ENCODE results near the gene C1orf105.

The C1orf105 gene

GRCh38 chr1:172449585-172450523 is 29.4 kb downstream of the C1orf105 start:
- DNase-seq (ENCODE audit: low read depth, low spot score), result no peak
- no peak overlapping the region for H3K4me3 ChIP-seq (ENCODE audit: low read length)

DNA sequence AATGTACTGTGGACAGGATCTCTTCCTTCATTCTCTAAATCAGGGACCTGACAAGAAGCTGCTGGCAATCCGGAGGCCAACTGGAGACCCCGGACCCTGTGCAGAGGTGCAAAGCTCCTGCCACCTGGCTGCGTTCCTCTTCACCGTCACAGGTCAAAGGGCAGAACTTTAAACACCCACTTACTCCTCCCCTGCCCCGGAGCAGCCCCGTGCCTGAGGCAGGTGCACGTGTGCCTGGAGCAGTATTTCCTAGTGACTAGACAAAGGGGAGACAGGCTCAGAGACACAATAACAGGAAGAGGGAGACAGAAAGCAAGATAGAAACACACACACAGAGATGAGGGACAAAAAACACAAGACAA is 30.0 kb downstream of the C1orf105 start:
- no peak for DNase-seq (ENCODE audit: low read depth, low spot score)
- H3K4me3 ChIP-seq (ENCODE audit: low read length), result no peak overlapping the region

DNA sequence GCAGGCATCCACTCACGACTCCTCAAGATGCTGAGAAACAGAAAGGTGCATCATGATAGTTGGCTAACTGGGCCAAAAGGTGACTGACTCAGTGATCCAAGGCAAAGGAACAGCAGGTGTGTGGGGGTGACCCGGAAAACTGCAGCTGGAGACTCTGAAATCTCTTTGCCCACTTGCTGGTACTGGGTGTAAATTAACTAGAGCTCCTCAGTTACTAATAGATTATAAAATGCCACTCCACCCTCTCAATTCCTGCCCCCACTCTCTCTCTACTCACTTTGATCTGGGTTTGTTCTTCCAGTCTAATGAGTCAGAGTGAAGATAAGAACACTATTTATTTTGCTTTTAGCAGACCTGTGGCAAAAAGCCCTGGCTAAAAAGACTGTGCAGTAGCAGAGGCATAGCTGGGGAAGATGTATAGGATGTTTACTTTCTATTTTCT is 30.5 kb downstream of the C1orf105 start:
- H3K4me3 ChIP-seq (ENCODE audit: low read length), result no peak overlapping the region

GRCh38 chr1:172452536-172453152 is 32.2 kb downstream of the C1orf105 start:
- H3K4me3 ChIP-seq (ENCODE audit: low read length), result no peak overlapping the region
- DNase-seq (ENCODE audit: low read depth, low spot score), result no peak

More for the DNA sequence above, 30.5 kb downstream of the C1orf105 start:
- no peak for DNase-seq (ENCODE audit: low read depth, low spot score)

DNA sequence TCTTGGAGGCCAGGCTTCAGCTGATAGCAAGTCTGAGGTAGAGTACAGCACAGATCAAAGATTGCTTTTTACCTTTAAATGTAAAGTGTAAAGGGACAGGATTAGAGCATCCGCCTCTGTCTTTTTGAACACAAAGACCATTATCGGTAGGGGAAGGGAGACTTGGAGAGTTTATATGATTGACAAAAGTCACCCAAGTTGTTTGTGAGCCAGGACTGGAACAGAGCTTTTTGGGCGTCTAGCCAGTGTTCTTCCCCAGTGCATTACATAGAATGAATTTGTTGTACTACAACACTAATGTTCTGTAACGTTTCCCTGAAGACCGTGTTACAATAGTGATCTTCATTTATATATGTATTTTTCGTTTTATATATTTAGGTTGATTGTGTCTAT is 32.7 kb downstream of the C1orf105 start:
- no peak overlapping the region for H3K4me3 ChIP-seq (ENCODE audit: low read length)
- no peak for DNase-seq (ENCODE audit: low read depth, low spot score)

DNA sequence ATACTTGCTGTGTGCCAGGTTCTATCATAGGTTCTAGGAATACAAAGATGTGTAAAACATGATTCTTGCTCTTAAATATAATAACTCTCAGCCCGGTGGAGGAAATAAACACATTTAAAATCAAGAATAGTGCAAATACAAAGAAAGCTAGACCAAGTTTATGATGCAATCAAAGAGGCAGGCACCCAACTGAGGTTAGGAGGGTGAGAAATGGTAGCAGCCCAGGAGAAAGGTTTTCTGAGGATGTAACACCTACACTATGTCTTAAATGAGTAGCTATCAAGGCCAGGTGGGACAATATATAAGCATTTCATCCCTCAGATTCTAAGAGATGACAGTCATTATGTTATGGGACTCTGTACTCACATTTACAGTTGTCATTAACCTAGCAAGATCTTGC is 33.1 kb downstream of the C1orf105 start:
- DNase-seq (ENCODE audit: low read depth, low spot score), result no peak
- no peak overlapping the region for H3K4me3 ChIP-seq (ENCODE audit: low read length)

GRCh38 chr1:172455451-172455850 is 35.0 kb downstream of the C1orf105 start:
- no peak overlapping the region for H3K4me3 ChIP-seq (ENCODE audit: low read length)
- no peak for DNase-seq (ENCODE audit: low read depth, low spot score)

GRCh38 chr1:172456344-172456769 is 35.9 kb downstream of the C1orf105 start:
- DNase-seq (ENCODE audit: low read depth, low spot score), result no peak
- no peak overlapping the region for H3K4me3 ChIP-seq (ENCODE audit: low read length)

DNA sequence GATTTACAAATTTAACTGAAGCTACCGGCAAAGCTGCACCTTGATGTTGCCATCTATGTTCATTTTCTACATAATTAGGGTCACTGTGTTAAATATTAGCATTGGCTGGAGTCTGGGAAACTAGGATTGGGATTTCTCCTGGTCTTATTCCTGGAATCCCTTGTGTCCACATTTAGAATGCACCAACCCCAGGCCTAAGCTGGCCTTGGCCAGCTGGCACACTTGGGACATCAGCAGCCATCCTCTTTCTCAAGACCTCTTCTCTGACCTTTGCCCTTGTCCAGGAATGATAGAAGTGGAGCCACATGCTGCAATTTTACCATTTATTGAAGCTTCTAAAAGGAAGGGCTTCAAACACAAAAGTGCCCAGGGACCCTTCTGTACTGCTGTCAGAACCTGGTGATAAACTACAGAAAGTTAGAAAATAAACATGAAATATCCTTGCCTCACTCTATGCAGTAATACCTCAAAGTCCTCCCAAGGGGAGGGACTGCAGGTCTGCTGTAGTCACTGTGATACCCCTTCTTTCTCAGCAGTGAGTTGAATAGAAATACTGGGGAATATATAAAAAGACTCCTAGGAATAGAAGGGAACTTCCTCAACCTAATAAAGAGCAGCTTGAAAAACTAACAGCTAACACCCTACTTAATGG is 37.1 kb downstream of the C1orf105 start:
- DNase-seq (ENCODE audit: low read depth, low spot score), result no peak
- H3K4me3 ChIP-seq (ENCODE audit: low read length), result no peak overlapping the region

GRCh38 chr1:172460177-172460576 is 39.7 kb downstream of the C1orf105 start:
- no peak for DNase-seq (ENCODE audit: low read depth, low spot score)
- no peak overlapping the region for H3K4me3 ChIP-seq (ENCODE audit: low read length)

- DNase-seq (ENCODE audit: low read depth, low spot score), result no peak
These were observed 40.4 kb downstream of the C1orf105 start for GRCh38 chr1:172460887-172461315.

GRCh38 chr1:172465617-172466016 is 45.1 kb downstream of the C1orf105 start:
- no peak for DNase-seq (ENCODE audit: low read depth, low spot score)
- no peak overlapping the region for H3K4me3 ChIP-seq (ENCODE audit: low read length)

More at GRCh38 chr1:172460887-172461315, 40.4 kb downstream of the C1orf105 start:
- no peak overlapping the region for H3K4me3 ChIP-seq (ENCODE audit: low read length)

DNA sequence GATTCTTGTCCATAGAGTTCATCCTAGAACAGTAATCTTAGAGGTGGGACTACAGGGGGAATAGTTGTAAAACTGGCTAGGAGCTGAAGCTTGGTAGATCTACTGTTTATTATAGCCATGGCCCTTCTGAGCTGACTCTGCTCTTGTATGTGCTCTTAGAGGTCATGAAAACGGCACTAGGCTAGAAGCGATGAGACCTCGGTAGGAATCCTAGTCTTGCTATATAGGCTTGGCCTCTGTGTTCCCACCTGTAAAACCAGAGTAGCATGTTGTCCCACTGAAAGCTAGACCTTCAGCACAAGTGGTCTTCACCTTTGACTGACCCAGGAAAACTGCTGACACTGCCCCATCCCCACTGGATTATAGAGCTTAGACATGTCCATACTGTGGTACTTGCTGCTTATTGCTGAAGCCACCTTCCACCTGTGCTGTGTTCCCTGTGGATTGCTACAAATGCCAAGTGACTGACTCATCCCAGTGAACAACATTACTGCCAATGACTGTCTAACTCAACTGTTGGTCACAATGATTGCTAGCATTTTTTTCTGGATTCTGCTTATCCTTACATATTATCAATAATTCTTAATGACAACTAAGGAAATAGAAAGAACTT is 46.4 kb downstream of the C1orf105 start:
- H3K4me3 ChIP-seq (ENCODE audit: low read length), result no peak overlapping the region
- no peak for DNase-seq (ENCODE audit: low read depth, low spot score)

DNA sequence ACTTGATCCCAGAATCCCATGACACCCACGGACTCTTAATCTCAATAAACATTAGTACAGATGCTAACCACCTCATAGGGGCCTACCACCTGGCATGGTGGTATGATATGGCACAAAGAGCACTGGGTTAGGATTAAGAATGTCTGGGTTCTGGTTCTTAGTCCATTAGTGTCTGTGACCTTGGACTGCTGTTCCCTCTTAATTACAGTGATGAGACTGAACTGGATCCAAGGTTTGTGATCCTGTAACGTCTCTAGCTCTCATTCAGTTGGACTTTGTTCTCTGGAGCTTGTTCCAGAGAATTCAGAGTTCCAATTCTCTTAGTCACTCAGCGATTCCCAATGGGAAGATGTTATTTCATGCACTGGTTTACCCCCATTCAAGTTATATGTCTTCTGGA is 47.0 kb downstream of the C1orf105 start:
- no peak overlapping the region for H3K4me3 ChIP-seq (ENCODE audit: low read length)
- no peak for DNase-seq (ENCODE audit: low read depth, low spot score)

- no peak overlapping the region for H3K4me3 ChIP-seq (ENCODE audit: low read length)
- no peak for DNase-seq (ENCODE audit: low read depth, low spot score)
These were observed 47.8 kb downstream of the C1orf105 start for GRCh38 chr1:172468296-172468695.

GRCh38 chr1:172469717-172470116 is 49.2 kb downstream of the C1orf105 start:
- no peak overlapping the region for H3K4me3 ChIP-seq (ENCODE audit: low read length)
- DNase-seq (ENCODE audit: low read depth, low spot score), result no peak

DNA sequence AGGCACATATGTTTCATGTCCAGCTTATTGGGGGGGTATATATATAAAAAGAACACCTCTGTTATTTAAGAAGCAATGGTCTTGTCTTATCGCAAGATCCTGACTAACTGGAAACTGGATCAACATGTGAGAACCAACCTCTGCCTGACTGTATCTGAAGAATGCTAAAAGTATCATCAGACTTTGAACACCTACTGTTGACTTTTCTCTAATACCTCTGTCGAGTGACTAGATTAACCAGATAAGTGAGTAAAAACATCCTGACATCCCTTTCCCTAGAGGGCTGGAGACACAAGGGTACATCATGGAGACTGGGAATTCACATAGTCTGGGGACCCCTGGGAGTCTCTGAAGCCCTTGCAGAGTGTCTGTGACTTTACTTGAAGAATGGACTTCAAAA is 49.7 kb downstream of the C1orf105 start:
- H3K4me3 ChIP-seq (ENCODE audit: low read length), result no peak overlapping the region
- DNase-seq (ENCODE audit: low read depth, low spot score), result no peak

- no peak overlapping the region for H3K4me3 ChIP-seq (ENCODE audit: low read length)
- no peak for DNase-seq (ENCODE audit: low read depth, low spot score)
These were observed 51.2 kb downstream of the C1orf105 start for GRCh38 chr1:172471666-172472065.

DNA sequence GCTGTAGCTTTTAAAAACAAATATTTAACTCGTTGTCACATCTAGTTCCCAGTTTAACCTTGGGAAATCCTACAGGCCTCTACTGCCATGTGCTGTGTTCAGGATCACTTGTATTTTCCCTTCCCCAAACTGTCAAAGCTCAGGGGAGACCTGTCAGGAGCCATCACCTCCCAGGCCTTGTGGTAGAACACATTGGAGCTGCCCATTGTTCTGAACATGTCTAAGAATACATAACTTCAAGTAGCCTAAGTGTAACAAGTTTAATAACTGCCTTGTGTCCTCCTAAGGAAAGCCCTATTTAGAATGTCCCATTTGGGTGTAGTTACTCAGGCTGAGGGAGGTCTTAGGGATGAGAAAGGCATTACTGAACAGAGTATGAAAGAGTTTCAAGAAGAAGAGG is 52.0 kb downstream of the C1orf105 start:
- no peak overlapping the region for H3K4me3 ChIP-seq (ENCODE audit: low read length)
- DNase-seq (ENCODE audit: low read depth, low spot score), result no peak

GRCh38 chr1:172473302-172473701 is 52.8 kb downstream of the C1orf105 start:
- no peak for DNase-seq (ENCODE audit: low read depth, low spot score)

More at GRCh38 chr1:172473302-172473701, 52.8 kb downstream of the C1orf105 start:
- H3K4me3 ChIP-seq (ENCODE audit: low read length), result no peak overlapping the region

Data from Jurkat, Clone E6-1 (cell line).